Measurements from ENCODE around the gene NDUFA7. TPM values are rescaled to one million over a fixed set of nuclear protein-coding genes. Genes with fewer than 3 reads are reported as not detected.

Gene NDUFA7
- total RNA-seq, 4 donors from 2014 or later = 26.1 to 34.0 (median 29.3) TPM

DNA sequence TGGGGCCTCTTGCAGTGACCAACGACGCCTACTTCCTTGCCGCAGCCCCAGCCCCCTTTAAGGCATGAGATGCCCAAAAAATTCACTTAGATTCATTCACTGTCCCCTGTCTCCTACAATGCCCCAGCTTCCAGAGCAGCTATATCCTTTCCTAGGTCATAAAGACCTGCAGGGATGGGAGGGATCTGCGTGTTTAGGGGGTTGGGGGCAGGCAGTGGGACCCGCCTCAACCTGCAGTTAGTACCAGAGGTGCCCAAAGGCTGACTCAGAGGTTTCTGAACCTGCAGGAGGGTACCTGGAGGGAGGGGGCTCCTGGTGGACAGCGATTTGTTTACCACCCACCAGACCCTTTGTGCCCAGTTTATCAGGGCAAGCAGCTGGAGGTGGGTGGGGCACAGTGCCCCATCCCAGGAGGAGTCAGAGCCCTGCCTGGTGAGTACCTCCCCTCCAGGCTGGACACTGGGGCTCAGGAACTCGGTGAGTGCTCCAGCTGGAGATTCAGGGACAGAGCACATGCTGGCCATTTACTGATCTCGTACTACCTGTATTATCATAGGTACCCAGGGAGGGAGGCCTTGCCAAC, 10.2 kb upstream of the NDUFA7 start:
- peaks cover 0 to 43% (median 8%) of the 10 kb centered on the region in 4 donors for H3K36me3 ChIP-seq
- no peak for TF ChIP-seq POLR2A (IDR thresholded peaks at IDR 0.05; ENCODE audit: low read depth)
- TF ChIP-seq, protein P1, sequence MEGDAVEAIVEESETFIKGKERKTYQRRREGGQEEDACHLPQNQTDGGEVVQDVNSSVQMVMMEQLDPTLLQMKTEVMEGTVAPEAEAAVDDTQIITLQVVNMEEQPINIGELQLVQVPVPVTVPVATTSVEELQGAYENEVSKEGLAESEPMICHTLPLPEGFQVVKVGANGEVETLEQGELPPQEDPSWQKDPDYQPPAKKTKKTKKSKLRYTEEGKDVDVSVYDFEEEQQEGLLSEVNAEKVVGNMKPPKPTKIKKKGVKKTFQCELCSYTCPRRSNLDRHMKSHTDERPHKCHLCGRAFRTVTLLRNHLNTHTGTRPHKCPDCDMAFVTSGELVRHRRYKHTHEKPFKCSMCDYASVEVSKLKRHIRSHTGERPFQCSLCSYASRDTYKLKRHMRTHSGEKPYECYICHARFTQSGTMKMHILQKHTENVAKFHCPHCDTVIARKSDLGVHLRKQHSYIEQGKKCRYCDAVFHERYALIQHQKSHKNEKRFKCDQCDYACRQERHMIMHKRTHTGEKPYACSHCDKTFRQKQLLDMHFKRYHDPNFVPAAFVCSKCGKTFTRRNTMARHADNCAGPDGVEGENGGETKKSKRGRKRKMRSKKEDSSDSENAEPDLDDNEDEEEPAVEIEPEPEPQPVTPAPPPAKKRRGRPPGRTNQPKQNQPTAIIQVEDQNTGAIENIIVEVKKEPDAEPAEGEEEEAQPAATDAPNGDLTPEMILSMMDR (IDR thresholded peaks at IDR 0.05) = no peak
- TF ChIP-seq POLR2AphosphoS5 (IDR thresholded peaks at IDR 0.05) = no peak
- TF ChIP-seq EP300 (IDR thresholded peaks at IDR 0.05) = no peak
- no peak overlapping the region for H3K4me3 ChIP-seq
- H3K27ac ChIP-seq (replicated peaks in 1 of 4) = no peak overlapping the region
- DNase-seq (ENCODE audit: extremely low spot score) = no peak
- intact Hi-C loops (cut with DNase I) = no loop called here
- H3K9me3 ChIP-seq = no peaks in the 10 kb centered on the region
- H3K4me1 ChIP-seq = peaks cover 19 to 34% (median 32%) of the 10 kb centered on the region in 4 donors
- 86% methylated on average over 8 of the region's 8 CpGs for WGBS
- peaks cover 0 to 44% (median 20%) of the 10 kb centered on the region in 4 donors for H3K27me3 ChIP-seq

DNA sequence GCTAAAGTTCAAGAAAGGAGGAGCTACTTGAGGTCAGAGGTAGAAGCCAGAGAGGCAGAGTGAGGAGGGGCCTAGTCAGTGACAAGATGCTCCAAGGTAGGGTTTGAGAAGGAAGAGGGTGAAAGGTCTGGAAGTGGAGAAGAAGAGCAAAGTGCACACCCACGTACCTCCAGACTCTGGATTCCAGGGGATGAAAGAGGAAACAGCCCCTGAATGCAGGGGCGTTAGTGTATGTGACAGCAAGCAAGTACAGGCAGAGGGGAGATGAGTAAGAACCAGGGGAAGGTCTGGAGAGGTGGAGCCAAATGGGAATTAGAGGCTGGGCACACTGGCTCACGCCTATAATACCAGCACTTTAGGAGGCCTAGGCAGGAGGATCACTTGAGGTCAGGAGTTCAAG, 8.8 kb upstream of the NDUFA7 start:
- peaks cover 21 to 23% (median 23%) of the 10 kb centered on the region in 4 donors for H3K4me1 ChIP-seq
- TF ChIP-seq EP300 (IDR thresholded peaks at IDR 0.05) = no peak
- no peak for TF ChIP-seq POLR2AphosphoS5 (IDR thresholded peaks at IDR 0.05)
- TF ChIP-seq, protein P1 (IDR thresholded peaks at IDR 0.05) = no peak
- no peak for TF ChIP-seq POLR2A (IDR thresholded peaks at IDR 0.05; ENCODE audit: low read depth)
- peaks cover 0 to 31% (median 20%) of the 10 kb centered on the region in 4 donors for H3K27me3 ChIP-seq
- 61% methylated on average over 3 of the region's 3 CpGs for WGBS
- no peaks in the 10 kb centered on the region for H3K9me3 ChIP-seq
- intact Hi-C loops (cut with DNase I) = no loop called here
- H3K27ac ChIP-seq (replicated peaks in 1 of 4) = no peak overlapping the region
- H3K36me3 ChIP-seq = peaks cover 0 to 47% (median 8%) of the 10 kb centered on the region in 4 donors
- DNase-seq (ENCODE audit: extremely low spot score) = no peak
- H3K4me3 ChIP-seq = no peak overlapping the region

DNA sequence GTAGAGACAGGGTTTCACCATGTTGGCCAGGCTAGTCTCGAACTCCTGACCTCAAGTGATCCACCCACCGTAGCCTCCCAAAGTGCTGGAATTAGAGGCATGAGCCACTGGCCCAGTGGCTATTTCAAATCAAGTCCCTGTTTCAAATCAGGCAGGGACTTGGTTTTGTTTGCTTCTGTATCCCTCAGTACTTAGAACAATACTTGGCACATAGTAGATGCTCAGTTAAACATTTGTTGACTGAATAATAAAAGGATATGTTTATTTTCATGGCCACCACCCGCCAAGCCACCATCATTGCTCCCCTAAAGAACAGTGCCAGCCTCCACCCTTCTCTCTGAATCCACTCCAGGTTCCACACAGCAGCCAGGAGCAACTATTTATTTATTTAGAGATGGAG, 4.3 kb upstream of the NDUFA7 start:
- Histone ChIP-seq H3K27ac (replicated peaks in 1 of 4) (no peak overlapping the region), H3K9me3 (no peaks in the 10 kb centered on the region), H3K27me3 (no peaks in the 10 kb centered on the region), H3K4me3 (no peak overlapping the region), H3K4me1 (peaks cover 29 to 37% (median 35%) of the 10 kb centered on the region in 4 donors), H3K36me3 (peaks cover 0 to 47% (median 28%) of the 10 kb centered on the region in 4 donors)
- no peak for DNase-seq (ENCODE audit: extremely low spot score)
- intact Hi-C loops (cut with DNase I) = no loop called here
- TF ChIP-seq POLR2AphosphoS5 (IDR thresholded peaks at IDR 0.05) = no peak
- no peak for TF ChIP-seq POLR2A (IDR thresholded peaks at IDR 0.05; ENCODE audit: low read depth)
- TF ChIP-seq EP300 (IDR thresholded peaks at IDR 0.05) = no peak
- TF ChIP-seq, protein P1 (IDR thresholded peaks at IDR 0.05) = no peak
- 90% methylated on average over 3 of the region's 3 CpGs for WGBS

DNA sequence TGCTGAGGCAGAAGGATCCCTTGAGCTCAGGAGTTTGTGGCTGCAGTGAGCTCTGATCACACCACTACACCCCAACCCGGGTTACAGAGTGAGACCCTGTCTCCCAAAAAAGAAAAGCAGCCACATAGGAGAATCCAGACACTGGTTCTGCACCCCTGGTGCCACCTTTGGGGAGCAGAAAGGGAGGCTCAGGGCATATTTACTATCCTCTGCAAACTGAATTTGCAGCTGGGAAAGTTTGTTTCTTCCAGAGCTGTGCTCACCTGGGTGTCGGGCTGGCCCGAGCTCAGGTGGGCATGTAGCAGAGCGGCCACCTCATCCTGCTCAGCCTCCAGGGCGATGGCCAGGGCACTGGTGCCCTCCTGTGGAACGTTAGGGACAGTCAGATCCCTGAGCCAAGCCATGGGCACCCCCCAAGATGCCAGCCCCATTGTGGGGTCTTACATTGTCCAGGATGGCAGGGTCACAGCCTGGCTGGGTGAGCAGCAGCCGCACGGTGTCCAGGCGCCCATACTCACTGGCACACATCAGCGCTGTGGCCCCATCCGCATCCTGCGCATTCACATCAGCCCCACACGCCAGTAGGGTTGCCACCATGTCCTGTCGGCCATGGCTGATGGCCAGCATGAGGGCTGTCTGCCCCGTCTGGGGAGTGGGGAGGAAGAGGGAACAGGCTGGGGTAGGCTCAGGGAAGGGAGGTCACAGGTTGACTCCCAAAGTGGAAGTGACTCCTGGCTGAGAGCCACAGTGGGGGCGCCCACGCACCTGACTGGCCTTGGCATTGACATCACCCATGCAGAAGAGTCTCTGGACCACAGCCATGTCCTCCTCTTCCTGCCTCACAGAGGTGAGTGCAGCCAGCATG, 3.2 kb upstream of the NDUFA7 start:
- H3K27me3 ChIP-seq = no peaks in the 10 kb centered on the region
- H3K4me1 ChIP-seq = peaks cover 38 to 47% (median 45%) of the 10 kb centered on the region in 4 donors
- H3K36me3 ChIP-seq = peaks cover 0 to 36% (median 27%) of the 10 kb centered on the region in 4 donors
- intact Hi-C loops (cut with DNase I) = no loop called here
- WGBS = 88% methylated on average over 3 of the region's 17 CpGs
- H3K9me3 ChIP-seq = no peaks in the 10 kb centered on the region
- no peak for DNase-seq (ENCODE audit: extremely low spot score)
- TF ChIP-seq EP300 (IDR thresholded peaks at IDR 0.05) = no peak
- peak in 1 of 2 donors; percentile 46 for TF ChIP-seq POLR2AphosphoS5 (IDR thresholded peaks at IDR 0.05)
- no peak overlapping the region for H3K4me3 ChIP-seq
- H3K27ac ChIP-seq (replicated peaks in 1 of 4) = peak overlapping the region in 1 of 4 donors; percentile 5

DNA sequence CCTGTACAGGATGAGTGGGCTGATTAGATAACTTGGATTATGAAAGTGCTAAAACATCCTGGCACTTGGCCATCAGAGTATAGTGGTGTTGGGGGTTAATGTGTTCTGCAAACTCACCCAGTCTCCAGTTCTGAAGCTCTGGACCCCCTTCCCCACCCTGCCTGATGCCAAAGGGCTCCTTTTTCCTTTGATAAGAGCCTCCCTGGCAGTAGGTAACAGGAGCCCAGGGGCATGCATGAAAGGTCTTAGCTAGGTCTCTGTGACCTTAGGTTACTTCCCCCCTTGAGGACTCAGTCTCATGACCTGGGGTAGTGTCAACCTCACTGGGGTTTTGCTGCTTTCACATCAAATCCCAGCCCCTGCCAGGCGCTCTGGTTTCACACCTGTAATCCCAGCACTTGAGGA, 2.6 kb upstream of the NDUFA7 start:
- peaks cover 0 to 32% (median 26%) of the 10 kb centered on the region in 4 donors for H3K36me3 ChIP-seq
- H3K27me3 ChIP-seq = no peaks in the 10 kb centered on the region
- 100% methylated on average over 1 of the region's 1 CpG for WGBS
- no peak overlapping the region for H3K4me3 ChIP-seq
- H3K4me1 ChIP-seq = peaks cover 38 to 47% (median 46%) of the 10 kb centered on the region in 4 donors
- DNase-seq (ENCODE audit: extremely low spot score) = no peak
- TF ChIP-seq POLR2A (IDR thresholded peaks at IDR 0.05; ENCODE audit: low read depth) = no peak
- H3K27ac ChIP-seq (replicated peaks in 1 of 4) = peak overlapping the region in 1 of 4 donors; percentile 5
- H3K9me3 ChIP-seq = no peaks in the 10 kb centered on the region
- intact Hi-C loops (cut with DNase I) = no loop called here

Data from esophagus muscularis mucosa (tissue), 4 donors.